Hepatocyte (in vitro differentiated cells): ENCODE measurements around the gene GPC5. TPM values are rescaled to one million over a fixed set of nuclear protein-coding genes. Genes with fewer than 3 reads are reported as not detected.

Experiments
- DNase-seq: peaks from one replicate; pipeline ENCODE4 v3.0.0-alpha.2; 2016; ENCODE audit warnings: low spot score
- H2AFZ ChIP-seq: fragments of 200-600 bp; sonication (generic); 2 replicates; pipeline ENCODE4 v1.6.0; 2016; ENCODE audit warnings: antibody characterized with exemption, mild to moderate bottlenecking
- H3K27ac ChIP-seq: fragments of 200-600 bp; sonication (generic); 2 replicates; pipeline ENCODE4 v1.5.1; 2016; ENCODE audit warnings: mild to moderate bottlenecking
- H3K27me3 ChIP-seq: fragments of 200-600 bp; sonication (generic); 2 replicates; pipeline ENCODE4 v1.6.1; 2016
- H3K36me3 ChIP-seq: fragments of 200-600 bp; sonication (generic); replicated peaks from 2 replicates; pipeline ENCODE4 v1.5.1; 2016; ENCODE audit warnings: low read depth; ENCODE audit not compliant: insufficient read depth
- H3K4me1 ChIP-seq: fragments of 200-600 bp; sonication (generic); 2 replicates; pipeline ENCODE4 v1.5.1; 2016; ENCODE audit warnings: mild to moderate bottlenecking, moderate library complexity; ENCODE audit not compliant: insufficient read depth
- H3K4me2 ChIP-seq: fragments of 200-600 bp; sonication (generic); 2 replicates; pipeline ENCODE4 v1.6.0; 2016
- H3K4me3 ChIP-seq: fragments of 200-600 bp; sonication (generic); 2 replicates; pipeline ENCODE4 v1.5.1; 2016; ENCODE audit warnings: mild to moderate bottlenecking
- H3K79me2 ChIP-seq: fragments of 200-600 bp; sonication (generic); 2 replicates; pipeline ENCODE4 v1.6.0; 2017; ENCODE audit warnings: mild to moderate bottlenecking
- H3K9me2 ChIP-seq: fragments of 200-600 bp; sonication (generic); replicated peaks from 2 replicates; pipeline ENCODE4 v1.6.0; 2017; ENCODE audit warnings: mild to moderate bottlenecking; ENCODE audit not compliant: insufficient read depth
- H3K9me3 ChIP-seq: fragments of 200-600 bp; sonication (generic); 2 replicates; pipeline ENCODE4 v1.5.1; 2016; ENCODE audit warnings: low read depth, mild to moderate bottlenecking
- H4K20me1 ChIP-seq: fragments of 200-600 bp; sonication (generic); 2 replicates; pipeline ENCODE4 v1.6.0; 2016; ENCODE audit warnings: mild to moderate bottlenecking; ENCODE audit not compliant: insufficient read depth, poor library complexity, severe bottlenecking
- CTCF ChIP-seq: fragments of 200-600 bp; sonication (generic); IDR thresholded peaks from 2 replicates; pipeline ENCODE4 v1.5.1; 2016; ENCODE audit warnings: antibody characterized with exemption, mild to moderate bottlenecking; ENCODE audit not compliant: poor library complexity
- EZH2 ChIP-seq: fragments of 200-600 bp; sonication (generic); IDR thresholded peaks from 2 replicates; pipeline ENCODE4 v1.6.1; 2016; ENCODE audit warnings: antibody characterized with exemption, mild to moderate bottlenecking, borderline replicate concordance
- EZH2phosphoT487 ChIP-seq: fragments of 200-600 bp; sonication (generic); IDR thresholded peaks from one replicate; pipeline ENCODE4 v1.6.1; 2018; ENCODE audit warnings: antibody characterized with exemption, mild to moderate bottlenecking, low read depth, moderate library complexity; ENCODE audit not compliant: unreplicated experiment, severe bottlenecking
- WGBS: methylation state at CpG from one replicate; pipeline ENCODE4 v1.1.6; 2016; ENCODE audit warnings: low lambda C conversion rate; ENCODE audit errors: missing lambda C conversion rate; 5-methylcytosine and 5-hydroxymethylcytosine counted together
- polyA plus RNA-seq: library from polyadenylated mRNA; unstranded; fragments of >200 nt; fragmentation: Nextera tagmentation; extraction: Ambion mirVana; gene quantifications from 2 replicates; pipeline ENCODE4 v1.2.1, GENCODE V29; 2016
- total RNA-seq: library from RNA; depleted of rRNA; stranded (reverse); fragments of >200 nt; gene quantifications from 2 replicates; pipeline ENCODE4 v1.2.3, GENCODE V29; 2014

Gene GPC5
- total and polyA plus RNA-seq, 2 experiments from 2014 or later, result 3.9 to 5.4 TPM

DNA sequence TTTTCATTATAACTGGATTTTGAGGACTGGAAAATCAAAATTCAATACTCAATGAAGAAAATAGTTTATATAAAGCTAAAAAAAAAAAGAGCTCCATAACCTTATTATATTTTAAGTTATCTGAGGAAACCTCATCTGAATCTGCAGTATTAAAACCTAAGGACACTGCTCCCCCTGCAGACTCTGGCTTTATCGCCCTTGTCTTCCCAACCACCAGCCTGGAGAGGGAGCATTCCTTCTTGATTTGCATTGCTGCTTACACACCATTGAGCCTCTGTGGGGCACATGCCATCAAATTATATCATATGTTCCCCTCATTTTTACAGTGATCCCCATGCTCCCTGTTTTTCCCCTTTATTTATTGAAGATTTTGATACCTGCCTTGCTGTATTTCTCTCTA lies 956.8 kb downstream of the GPC5 start:
- Histone ChIP-seq H3K9me2 (no peaks in the 10 kb centered on the region), H4K20me1 (no peaks in the 10 kb centered on the region), H3K9me3 (no peaks in the 10 kb centered on the region), H3K4me1 (no peaks in the 10 kb centered on the region), H3K27me3 (no peaks in the 10 kb centered on the region), H3K4me3 (no peak overlapping the region), H3K27ac (no peak overlapping the region), H3K79me2 (no peaks in the 10 kb centered on the region), H3K36me3 (no peaks in the 10 kb centered on the region), H2AFZ (no peak overlapping the region), H3K4me2 (no peak overlapping the region)
- WGBS, result 20% methylated on average over 1 of the region's 1 CpG
- DNase-seq, result peak; percentile 26
- peak; percentile 36 for TF ChIP-seq CTCF
- TF ChIP-seq EZH2, result no peak
- TF ChIP-seq EZH2phosphoT487, result no peak

DNA sequence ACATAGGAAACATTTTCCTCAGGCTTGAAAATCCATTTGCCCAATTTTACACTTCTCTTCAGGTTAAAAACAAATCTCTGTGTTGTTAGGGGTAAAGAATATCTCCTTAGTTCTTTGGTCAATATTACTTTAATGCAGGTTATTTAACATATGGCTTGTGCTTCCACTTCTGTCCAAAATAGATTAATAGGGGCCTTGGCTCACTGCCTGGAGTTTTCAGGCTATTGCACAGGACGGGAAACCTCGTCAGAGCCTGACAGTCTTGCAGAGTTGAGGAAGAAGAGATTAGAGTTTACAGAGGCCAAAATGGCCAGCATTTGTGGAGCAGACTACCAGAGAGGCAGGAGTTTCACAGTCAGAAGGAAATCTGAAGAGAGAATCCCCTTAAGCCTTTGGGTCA lies 964.3 kb downstream of the GPC5 start:
- Histone ChIP-seq H3K79me2 (no peaks in the 10 kb centered on the region), H3K4me3 (no peak overlapping the region), H3K36me3 (no peaks in the 10 kb centered on the region), H2AFZ (no peak overlapping the region), H3K4me1 (no peaks in the 10 kb centered on the region), H4K20me1 (no peaks in the 10 kb centered on the region), H3K9me2 (no peaks in the 10 kb centered on the region), H3K27me3 (no peaks in the 10 kb centered on the region), H3K9me3 (no peaks in the 10 kb centered on the region), H3K4me2 (no peak overlapping the region), H3K27ac (no peak overlapping the region)
- TF ChIP-seq EZH2, result no peak
- TF ChIP-seq CTCF, result no peak
- TF ChIP-seq EZH2phosphoT487, result no peak
- no peak for DNase-seq
- 39% methylated on average over 2 of the region's 2 CpGs for WGBS

GRCh38 chr13:92365904-92366303 lies 967.5 kb downstream of the GPC5 start:
- Histone ChIP-seq H3K9me3 (no peaks in the 10 kb centered on the region), H3K4me2 (no peak overlapping the region), H3K36me3 (no peaks in the 10 kb centered on the region), H3K27ac (no peak overlapping the region), H3K9me2 (no peaks in the 10 kb centered on the region), H3K4me1 (no peaks in the 10 kb centered on the region), H3K4me3 (no peak overlapping the region), H4K20me1 (no peaks in the 10 kb centered on the region), H3K27me3 (no peaks in the 10 kb centered on the region), H3K79me2 (no peaks in the 10 kb centered on the region), H2AFZ (no peak overlapping the region)
- no peak for TF ChIP-seq EZH2phosphoT487
- no peak for TF ChIP-seq EZH2
- no peak for TF ChIP-seq CTCF
- no peak for DNase-seq

DNA sequence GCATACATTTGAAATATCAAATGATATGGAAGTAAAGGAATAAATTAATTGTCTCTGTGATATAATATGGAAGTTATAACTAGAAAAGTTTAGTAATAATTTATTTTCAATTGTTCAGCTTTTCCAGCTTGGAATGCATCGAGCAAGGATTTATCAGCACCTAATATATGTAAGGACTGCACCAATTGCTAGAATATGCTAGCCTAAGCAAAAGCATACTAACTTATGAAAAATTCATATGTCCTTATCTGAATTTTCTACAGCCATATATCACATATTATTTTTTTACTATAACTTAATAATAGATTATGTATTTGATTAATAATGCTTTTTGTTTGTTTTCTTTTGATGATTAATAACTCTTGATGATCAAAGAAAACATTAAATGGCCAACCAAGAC lies 979.0 kb downstream of the GPC5 start:
- DNase-seq, result no peak
- H4K20me1 ChIP-seq, result no peaks in the 10 kb centered on the region
- H3K27me3 ChIP-seq, result no peaks in the 10 kb centered on the region
- H3K79me2 ChIP-seq, result no peaks in the 10 kb centered on the region
- TF ChIP-seq EZH2phosphoT487, result no peak
- no peak for TF ChIP-seq EZH2
- no peak for TF ChIP-seq CTCF
- WGBS, result 97% methylated on average over 1 of the region's 1 CpG
- no peak overlapping the region for H2AFZ ChIP-seq
- H3K4me3 ChIP-seq, result no peak overlapping the region
- no peaks in the 10 kb centered on the region for H3K9me3 ChIP-seq
- H3K4me1 ChIP-seq, result no peaks in the 10 kb centered on the region
- no peak overlapping the region for H3K4me2 ChIP-seq
- no peak overlapping the region for H3K27ac ChIP-seq
- H3K9me2 ChIP-seq, result no peaks in the 10 kb centered on the region
- H3K36me3 ChIP-seq, result no peaks in the 10 kb centered on the region
